Mesendoderm (in vitro differentiated cells): ENCODE data around the gene GYPC.
A peak's percentile ranks its signal among the peaks of the same experiment; 100 is the strongest.
"Not testable (repeated sequence)": the region's sequence is repeated elsewhere in the genome, so short reads cannot be mapped to it uniquely, and the experiment has no call there.

ENCODE experiments used
- DNase-seq: peaks from one replicate; pipeline ENCODE4 v3.0.0; 2013
- H2AK5ac ChIP-seq: 2 replicates; pipeline ENCODE4 v1.6.1; 2013; ENCODE audit warnings: low read length, inconsistent platforms
- H2BK120ac ChIP-seq: 2 replicates; pipeline ENCODE4 v1.6.1; 2013; ENCODE audit warnings: low read depth, mild to moderate bottlenecking, low read length, moderate library complexity, mixed read lengths
- H2BK15ac ChIP-seq: replicated peaks from 2 replicates; pipeline ENCODE4 v1.6.1; 2013; ENCODE audit warnings: low read depth, mild to moderate bottlenecking, moderate library complexity
- H2BK5ac ChIP-seq: 2 replicates; pipeline ENCODE4 v1.6.1; 2013; ENCODE audit warnings: low read length, inconsistent platforms
- H3K18ac ChIP-seq: 2 replicates; pipeline ENCODE4 v1.6.1; 2013; ENCODE audit warnings: mild to moderate bottlenecking, low read length, mixed read lengths
- H3K23ac ChIP-seq: one replicate; pipeline ENCODE4 v1.6.1; 2013; ENCODE audit warnings: low read length
- H3K27ac ChIP-seq: 2 replicates; pipeline ENCODE4 v1.5.1; 2013; ENCODE audit warnings: low read depth, mild to moderate bottlenecking, inconsistent platforms, low read length, moderate library complexity
- H3K27me3 ChIP-seq: 2 replicates; pipeline ENCODE4 v1.6.1; 2013; ENCODE audit warnings: low read length, control low read depth, mild to moderate bottlenecking, inconsistent platforms; ENCODE audit not compliant: insufficient read depth, poor library complexity
- H3K36me3 ChIP-seq: 2 replicates; pipeline ENCODE4 v1.6.1; 2013; ENCODE audit warnings: low read length, inconsistent platforms; ENCODE audit not compliant: control insufficient read depth, insufficient read depth
- H3K4ac ChIP-seq: one replicate; pipeline ENCODE4 v1.6.1; 2013; ENCODE audit warnings: low read depth, mild to moderate bottlenecking, low read length, moderate library complexity
- H3K4me1 ChIP-seq: 2 replicates; pipeline ENCODE4 v1.6.1; 2013; ENCODE audit warnings: low read depth, low read length, inconsistent platforms; ENCODE audit not compliant: control insufficient read depth
- H3K4me2 ChIP-seq: 2 replicates; pipeline ENCODE4 v1.6.1; 2013; ENCODE audit warnings: low read length
- H3K4me3 ChIP-seq: 2 replicates; pipeline ENCODE4 v1.5.1; 2013; ENCODE audit warnings: mild to moderate bottlenecking, low read length
- H3K56ac ChIP-seq: one replicate; pipeline ENCODE4 v1.6.1; 2013; ENCODE audit warnings: low read length
- H3K79me1 ChIP-seq: 2 replicates; pipeline ENCODE4 v1.6.1; 2013; ENCODE audit warnings: low read length, inconsistent platforms
- H3K79me2 ChIP-seq: 2 replicates; pipeline ENCODE4 v1.6.1; 2013; ENCODE audit warnings: mild to moderate bottlenecking, low read length; ENCODE audit not compliant: control insufficient read depth, insufficient read depth
- H3K9ac ChIP-seq: 2 replicates; pipeline ENCODE4 v1.6.1; 2013; ENCODE audit warnings: low read length, inconsistent platforms
- H4K5ac ChIP-seq: one replicate; pipeline ENCODE4 v1.6.1; 2013; ENCODE audit warnings: low read length
- H4K8ac ChIP-seq: one replicate; pipeline ENCODE4 v1.6.1; 2013; ENCODE audit warnings: low read depth, mild to moderate bottlenecking, control low read depth, low read length, moderate library complexity
- WGBS: extraction: QIAGEN DNeasy Blood & Tissue Kit; methylation state at CpG from one replicate; pipeline ENCODE4 v1.1.7; 2013; ENCODE audit warnings: low lambda C conversion rate, missing lambda C conversion rate; ENCODE audit not compliant: insufficient coverage; ENCODE audit errors: extremely low coverage; 5-methylcytosine and 5-hydroxymethylcytosine counted together

The GYPC gene

GRCh38 chr2:126639276-126639675 is 16.7 kb upstream of the GYPC start:
- Histone ChIP-seq H4K8ac (no peak overlapping the region), H3K36me3 (no peaks in the 10 kb centered on the region), H3K4me3 (no peak overlapping the region), H3K56ac (no peak overlapping the region), H3K4ac (no peak overlapping the region), H3K4me2 (no peak overlapping the region), H4K5ac (no peak overlapping the region), H3K9ac (no peak overlapping the region), H3K79me1 (no peaks in the 10 kb centered on the region), H2BK15ac (no peak overlapping the region), H2BK120ac (no peak overlapping the region), H3K79me2 (no peaks in the 10 kb centered on the region), H2BK5ac (no peak overlapping the region), H3K4me1 (peaks cover 14% of the 10 kb centered on the region), H3K27ac (no peak overlapping the region), H3K27me3 (no peaks in the 10 kb centered on the region), H2AK5ac (no peak overlapping the region), H3K23ac (no peak overlapping the region), H3K18ac (no peak overlapping the region)
- no peak for DNase-seq
- WGBS = no CpG with 5 or more reads among the region's 3 CpGs

DNA sequence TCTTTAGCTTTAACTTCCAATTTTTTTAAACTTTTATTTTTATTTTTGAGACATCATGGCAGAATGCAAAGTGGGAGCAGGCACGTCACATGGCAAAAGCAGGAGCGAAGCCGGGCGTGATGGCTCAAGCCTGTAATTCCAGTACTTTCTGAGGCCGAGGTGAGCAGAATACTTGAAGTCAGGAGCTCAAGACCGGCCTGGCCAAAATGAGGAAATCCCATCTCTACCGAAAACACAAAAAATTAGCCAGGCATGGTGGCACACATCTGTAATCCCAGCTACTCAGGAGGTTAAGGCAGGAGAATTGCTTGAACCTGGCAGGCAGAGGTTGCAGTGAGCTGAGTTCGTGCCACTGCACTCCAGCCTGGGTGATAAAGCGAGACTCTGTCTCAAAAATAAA is 14.7 kb upstream of the GYPC start:
- H2AK5ac ChIP-seq, H3K36me3 ChIP-seq, H3K4me2 ChIP-seq, H3K4ac ChIP-seq, H4K8ac ChIP-seq, H3K4me3 ChIP-seq, H3K23ac ChIP-seq, H3K9ac ChIP-seq, H3K27ac ChIP-seq, H3K79me2 ChIP-seq, H3K18ac ChIP-seq, H2BK5ac ChIP-seq, H3K56ac ChIP-seq, H3K79me1 ChIP-seq, H2BK15ac ChIP-seq, H2BK120ac ChIP-seq, H3K27me3 ChIP-seq, H4K5ac ChIP-seq, DNase-seq: not testable (repeated sequence)
- peaks cover 14% of the 10 kb centered on the region for H3K4me1 ChIP-seq
- WGBS = no CpG with 5 or more reads among the region's 9 CpGs

DNA sequence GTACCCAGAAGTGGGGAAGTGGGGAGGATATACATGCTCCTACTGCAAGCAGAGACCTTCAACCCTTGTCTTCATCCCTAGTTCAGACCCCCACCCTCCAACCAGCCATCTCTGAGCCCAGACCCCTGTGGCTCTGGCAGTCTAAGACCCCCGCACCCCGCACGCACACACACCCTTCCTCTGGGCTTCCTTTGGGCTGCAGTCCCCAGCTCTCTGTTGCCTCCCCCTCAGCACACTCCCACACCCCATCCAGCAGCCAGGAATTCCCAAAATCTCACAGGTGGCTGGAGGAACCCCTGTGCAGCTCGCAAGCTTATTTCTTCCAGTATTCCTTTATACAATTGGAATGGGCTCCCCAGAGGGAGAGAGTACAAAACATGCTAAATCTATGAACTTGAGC is 13.9 kb upstream of the GYPC start:
- no peaks in the 10 kb centered on the region for H3K79me1 ChIP-seq
- no peak overlapping the region for H2BK15ac ChIP-seq
- H3K18ac ChIP-seq = no peak overlapping the region
- H2AK5ac ChIP-seq = no peak overlapping the region
- no CpG with 5 or more reads among the region's 4 CpGs for WGBS
- no peak overlapping the region for H4K5ac ChIP-seq
- peaks cover 14% of the 10 kb centered on the region for H3K4me1 ChIP-seq
- no peak overlapping the region for H2BK5ac ChIP-seq
- no peak overlapping the region for H3K4ac ChIP-seq
- H3K79me2 ChIP-seq = no peaks in the 10 kb centered on the region
- DNase-seq = no peak
- no peak overlapping the region for H3K23ac ChIP-seq
- H3K56ac ChIP-seq = no peak overlapping the region
- no peak overlapping the region for H3K9ac ChIP-seq
- no peak overlapping the region for H2BK120ac ChIP-seq
- H3K27me3 ChIP-seq = no peaks in the 10 kb centered on the region
- H3K36me3 ChIP-seq = no peaks in the 10 kb centered on the region
- no peak overlapping the region for H3K27ac ChIP-seq
- no peak overlapping the region for H3K4me2 ChIP-seq
- H4K8ac ChIP-seq = no peak overlapping the region
- H3K4me3 ChIP-seq = no peak overlapping the region

DNA sequence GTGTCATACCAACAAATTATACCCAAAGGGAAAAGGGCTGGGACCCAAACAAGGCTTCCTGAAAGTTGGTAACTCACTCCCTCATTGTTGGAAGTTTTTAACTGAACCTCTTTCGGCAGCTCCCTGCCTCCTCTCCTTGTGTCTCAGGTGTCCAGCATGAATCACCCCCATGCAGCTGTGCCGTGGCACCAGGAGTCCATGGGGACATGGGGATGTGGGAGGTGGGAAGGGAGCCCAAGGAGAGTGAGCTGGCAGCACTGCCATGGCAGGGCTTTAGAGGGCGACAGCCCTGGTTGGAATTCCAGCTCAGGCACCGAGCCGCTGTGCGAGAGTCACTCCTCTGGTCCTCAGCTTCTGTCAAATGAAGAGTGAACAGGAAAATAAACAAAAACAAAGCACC is 12.5 kb upstream of the GYPC start:
- H3K79me1 ChIP-seq = no peaks in the 10 kb centered on the region
- no peaks in the 10 kb centered on the region for H3K79me2 ChIP-seq
- DNase-seq = peak; percentile 35

GRCh38 chr2:126643972-126644371 is 12.0 kb upstream of the GYPC start:
- Histone ChIP-seq H3K4me2 (no peak overlapping the region), H3K4me3 (no peak overlapping the region), H3K9ac (no peak overlapping the region), H3K79me1 (no peaks in the 10 kb centered on the region), H3K79me2 (no peaks in the 10 kb centered on the region), H3K4me1 (peaks cover 14% of the 10 kb centered on the region), H3K36me3 (no peaks in the 10 kb centered on the region), H3K27me3 (no peaks in the 10 kb centered on the region), H2BK15ac (no peak overlapping the region), H2AK5ac (no peak overlapping the region), H4K5ac (no peak overlapping the region), H4K8ac (no peak overlapping the region), H3K4ac (no peak overlapping the region), H3K18ac (no peak overlapping the region), H2BK5ac (no peak overlapping the region), H2BK120ac (no peak overlapping the region), H3K27ac (no peak overlapping the region), H3K56ac (no peak overlapping the region), H3K23ac (no peak overlapping the region)
- WGBS = no CpG with 5 or more reads among the region's 3 CpGs
- DNase-seq = no peak

More for the DNA sequence above, 12.5 kb upstream of the GYPC start:
- Histone ChIP-seq H3K4me1 (peaks cover 14% of the 10 kb centered on the region), H3K18ac (no peak overlapping the region), H3K23ac (no peak overlapping the region), H3K4me2 (no peak overlapping the region), H4K8ac (no peak overlapping the region), H3K27ac (no peak overlapping the region), H2BK15ac (no peak overlapping the region), H3K36me3 (no peaks in the 10 kb centered on the region), H4K5ac (no peak overlapping the region), H2BK120ac (no peak overlapping the region), H2AK5ac (no peak overlapping the region), H3K9ac (no peak overlapping the region), H3K27me3 (no peaks in the 10 kb centered on the region), H3K4ac (no peak overlapping the region), H3K56ac (peak overlapping the region; percentile 17), H3K4me3 (no peak overlapping the region), H2BK5ac (no peak overlapping the region)
- WGBS = no CpG with 5 or more reads among the region's 6 CpGs

DNA sequence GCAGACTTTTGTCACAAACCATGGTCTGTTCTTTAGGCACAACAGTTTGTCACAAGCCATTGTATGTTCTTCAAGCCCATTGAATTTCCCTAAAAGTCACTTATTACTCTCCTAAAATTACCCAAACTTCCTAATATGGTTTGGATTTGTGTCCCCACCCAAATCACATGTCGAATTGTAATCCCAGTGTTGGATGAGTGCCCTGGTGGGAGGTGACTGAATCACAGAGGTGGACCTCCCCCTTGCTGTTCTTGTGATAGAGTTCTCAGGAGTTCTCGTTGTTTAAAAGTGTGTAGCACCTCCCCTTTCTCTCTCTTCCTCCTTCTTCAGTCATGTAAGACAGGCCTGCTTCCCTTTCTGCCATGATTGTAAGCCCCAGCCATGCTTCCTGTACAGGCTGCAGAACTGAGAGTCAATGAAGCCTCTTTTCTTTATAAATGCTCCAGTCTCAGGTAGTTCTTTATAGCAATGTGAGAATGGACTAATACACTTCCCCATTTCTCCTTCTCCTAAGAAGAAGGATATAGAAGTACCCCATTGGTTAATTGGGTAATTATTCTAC is 11.2 kb upstream of the GYPC start:
- no peak overlapping the region for H4K8ac ChIP-seq
- H3K23ac ChIP-seq = no peak overlapping the region
- H2BK120ac ChIP-seq = no peak overlapping the region
- H3K79me2 ChIP-seq = no peaks in the 10 kb centered on the region
- peaks cover 14% of the 10 kb centered on the region for H3K4me1 ChIP-seq
- H3K4me3 ChIP-seq = no peak overlapping the region
- H3K18ac ChIP-seq = no peak overlapping the region
- no peak overlapping the region for H3K4me2 ChIP-seq
- no peak overlapping the region for H4K5ac ChIP-seq
- no CpG with 5 or more reads among the region's 2 CpGs for WGBS
- H3K9ac ChIP-seq = no peak overlapping the region
- H2BK5ac ChIP-seq = no peak overlapping the region
- H3K36me3 ChIP-seq = no peaks in the 10 kb centered on the region
- no peak for DNase-seq
- H3K56ac ChIP-seq = no peak overlapping the region
- no peak overlapping the region for H3K27ac ChIP-seq
- H2AK5ac ChIP-seq = no peak overlapping the region
- no peaks in the 10 kb centered on the region for H3K79me1 ChIP-seq
- no peaks in the 10 kb centered on the region for H3K27me3 ChIP-seq
- no peak overlapping the region for H3K4ac ChIP-seq
- H2BK15ac ChIP-seq = peak overlapping the region; percentile 25
